GM08714 (cell line): ENCODE measurements around the gene CIRBP.
A peak's percentile ranks its signal among the peaks of the same experiment; 100 is the strongest.

Experiments used
- H3K4me3 ChIP-seq: fragments of 200-500 bp; sonication (Bioruptor generic); 2 replicates; pipeline ENCODE4 v1.5.1; 2014; ENCODE audit warnings: mild to moderate bottlenecking, low read length, inconsistent platforms
- ZNF274 ChIP-seq: IDR thresholded peaks from 2 replicates; pipeline ENCODE4 v1.6.1; 2012; ENCODE audit warnings: mild to moderate bottlenecking, low read depth, low read length

Gene CIRBP

GRCh38 chr19:1270213-1270853 is 1.2 kb downstream of the CIRBP start:
- no peak for TF ChIP-seq ZNF274
- peak overlapping the region; percentile 81 for H3K4me3 ChIP-seq

- H3K4me3 ChIP-seq = peak overlapping the region; percentile 81
- TF ChIP-seq ZNF274 = no peak
Measured at GRCh38 chr19:1270854-1271527, 1.9 kb downstream of the CIRBP start.

- no peak overlapping the region for H3K4me3 ChIP-seq
Measured at GRCh38 chr19:1271528-1272422, 2.6 kb downstream of the CIRBP start.

GRCh38 chr19:1272423-1273262 is 3.5 kb downstream of the CIRBP start:
- H3K4me3 ChIP-seq = no peak overlapping the region
- TF ChIP-seq ZNF274 = no peak

More at GRCh38 chr19:1271528-1272422, 2.6 kb downstream of the CIRBP start:
- TF ChIP-seq ZNF274 = no peak

- no peak for TF ChIP-seq ZNF274
- no peak overlapping the region for H3K4me3 ChIP-seq
Measured at GRCh38 chr19:1273263-1274041, 4.3 kb downstream of the CIRBP start.

GRCh38 chr19:1274081-1274851 is 5.1 kb downstream of the CIRBP start:
- peak overlapping the region; percentile 65; the same call in 1 of the 2 replicates for H3K4me3 ChIP-seq
- TF ChIP-seq ZNF274 = no peak

- no peak for TF ChIP-seq ZNF274
- H3K4me3 ChIP-seq = peak overlapping the region; percentile 65; the same call in 1 of the 2 replicates
Measured at GRCh38 chr19:1274852-1275259, 5.7 kb downstream of the CIRBP start.

- TF ChIP-seq ZNF274 = no peak
- peak within 1 kb of the TSS; percentile 69; the same call in 1 of the 2 replicates for H3K4me3 ChIP-seq
Measured at GRCh38 chr19:1275260-1275975, 6.3 kb downstream of the CIRBP start, which contains the start of gene FAM174C. TSS of gene FAM174C (plus strand) at chr19:1275530. CDS start at chr19:1275550, 20 bp downstream.

- TF ChIP-seq ZNF274 = no peak
- H3K4me3 ChIP-seq = peak overlapping the region; percentile 69; the same call in 1 of the 2 replicates
Measured at GRCh38 chr19:1275976-1276627, 7.0 kb downstream of the CIRBP start.

- peak overlapping the region; percentile 69; the same call in 1 of the 2 replicates for H3K4me3 ChIP-seq
Measured at GRCh38 chr19:1276628-1277022, 7.5 kb downstream of the CIRBP start.

GRCh38 chr19:1277061-1277460 is 7.9 kb downstream of the CIRBP start:
- H3K4me3 ChIP-seq = no peak overlapping the region; the same call in 1 of the 2 replicates
- no peak for TF ChIP-seq ZNF274

More at GRCh38 chr19:1276628-1277022, 7.5 kb downstream of the CIRBP start:
- no peak for TF ChIP-seq ZNF274
